ENCODE results near the gene NUDT6.
"Not testable (repeated sequence)": the region's sequence is repeated elsewhere in the genome, so short reads cannot be mapped to it uniquely, and the experiment has no call there.

The NUDT6 gene

GRCh38 chr4:122959981-122960610, 37.7 kb upstream of the NUDT6 start:
- in situ Hi-C loops (cut with MboI; ENCODE audit: low pct_unique_long_range_greater_than_20kb, low sequenced_read_pairs, unreplicated experiment) = no loop called here
- TF ChIP-seq CTCF (IDR thresholded peaks at IDR 0.05; ENCODE audit: extremely low read depth, insufficient read depth, missing control alignments) = no peak
- DNase-seq (ENCODE audit: low spot score) = no peak

DNA sequence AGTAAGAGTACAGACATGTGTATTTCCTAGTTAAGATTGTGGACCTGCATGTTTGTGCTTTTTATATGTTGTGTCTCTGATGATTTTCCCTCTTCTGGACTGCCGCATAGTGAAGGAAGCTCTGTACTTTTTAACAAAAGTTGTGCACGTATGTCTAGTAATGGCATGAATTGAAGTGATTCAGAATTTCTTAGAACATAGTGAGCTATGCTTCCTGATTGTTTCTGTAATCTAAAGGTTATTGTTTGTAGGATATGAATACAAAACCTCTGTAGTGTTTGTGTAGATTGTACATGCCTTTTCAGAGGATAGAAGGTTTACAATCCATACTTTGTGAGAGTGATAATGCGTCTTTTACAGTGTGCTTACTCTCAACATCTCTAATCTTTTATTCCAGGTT, 37.0 kb upstream of the NUDT6 start:
- in situ Hi-C loops (cut with MboI; ENCODE audit: low pct_unique_long_range_greater_than_20kb, low sequenced_read_pairs, unreplicated experiment) = no loop called here
- DNase-seq (ENCODE audit: low spot score) = no peak
- TF ChIP-seq CTCF (IDR thresholded peaks at IDR 0.05; ENCODE audit: extremely low read depth, insufficient read depth, missing control alignments) = no peak

DNA sequence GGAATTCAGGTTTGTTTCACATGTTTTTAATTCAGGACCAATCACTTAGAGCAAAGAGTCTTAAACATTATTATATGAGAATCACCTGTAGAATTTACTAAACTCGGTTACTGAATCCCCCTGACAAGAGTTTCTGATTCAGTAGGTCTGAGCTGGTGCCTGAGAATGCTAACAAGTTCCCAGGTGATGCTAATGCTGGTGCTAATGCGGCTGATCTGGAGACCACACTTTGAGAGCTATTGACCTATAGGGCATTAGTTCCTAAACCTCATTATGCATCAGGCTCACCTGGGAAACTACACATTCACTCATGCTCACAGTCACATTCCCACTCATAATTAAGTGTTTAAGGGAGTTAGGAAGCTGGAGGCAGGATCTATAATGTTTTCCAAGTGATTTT, 36.1 kb upstream of the NUDT6 start:
- in situ Hi-C loops (cut with MboI; ENCODE audit: low pct_unique_long_range_greater_than_20kb, low sequenced_read_pairs, unreplicated experiment) = no loop called here
- no peak for TF ChIP-seq CTCF (IDR thresholded peaks at IDR 0.05; ENCODE audit: extremely low read depth, insufficient read depth, missing control alignments)
- DNase-seq (ENCODE audit: low spot score) = no peak

DNA sequence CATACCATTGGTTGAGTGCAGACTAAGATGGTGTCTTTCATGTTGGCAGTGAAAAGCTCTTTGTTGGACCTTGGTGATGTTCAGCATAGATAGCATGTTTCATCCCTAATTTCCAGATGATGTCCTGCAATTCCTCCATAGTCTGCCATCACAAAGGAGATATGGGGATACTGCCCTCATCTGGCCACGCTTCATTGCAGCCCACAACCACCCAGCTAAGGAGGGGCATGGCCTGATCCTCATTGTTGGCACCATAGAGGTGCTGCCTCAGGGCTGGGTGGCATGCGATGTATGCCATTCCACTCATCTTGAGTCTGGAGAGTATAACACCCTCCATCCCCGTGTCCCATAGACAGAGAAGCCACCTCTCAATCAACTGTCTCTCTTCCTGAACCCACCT, 31.5 kb upstream of the NUDT6 start:
- in situ Hi-C loops (cut with MboI; ENCODE audit: low pct_unique_long_range_greater_than_20kb, low sequenced_read_pairs, unreplicated experiment) = no loop called here
- no peak for DNase-seq (ENCODE audit: low spot score)
- TF ChIP-seq CTCF (IDR thresholded peaks at IDR 0.05; ENCODE audit: extremely low read depth, insufficient read depth, missing control alignments) = no peak

- in situ Hi-C loops (cut with MboI; ENCODE audit: low pct_unique_long_range_greater_than_20kb, low sequenced_read_pairs, unreplicated experiment) = no loop called here
- no peak for DNase-seq (ENCODE audit: low spot score)
- no peak for TF ChIP-seq CTCF (IDR thresholded peaks at IDR 0.05; ENCODE audit: extremely low read depth, insufficient read depth, missing control alignments)
Observed at GRCh38 chr4:122952028-122952427, 29.6 kb upstream of the NUDT6 start.

- in situ Hi-C loops (cut with MboI; ENCODE audit: low pct_unique_long_range_greater_than_20kb, low sequenced_read_pairs, unreplicated experiment) = no loop called here
- no peak for DNase-seq (ENCODE audit: low spot score)
- TF ChIP-seq CTCF (IDR thresholded peaks at IDR 0.05; ENCODE audit: extremely low read depth, insufficient read depth, missing control alignments) = no peak
Observed at GRCh38 chr4:122948671-122949070, 26.3 kb upstream of the NUDT6 start.

DNA sequence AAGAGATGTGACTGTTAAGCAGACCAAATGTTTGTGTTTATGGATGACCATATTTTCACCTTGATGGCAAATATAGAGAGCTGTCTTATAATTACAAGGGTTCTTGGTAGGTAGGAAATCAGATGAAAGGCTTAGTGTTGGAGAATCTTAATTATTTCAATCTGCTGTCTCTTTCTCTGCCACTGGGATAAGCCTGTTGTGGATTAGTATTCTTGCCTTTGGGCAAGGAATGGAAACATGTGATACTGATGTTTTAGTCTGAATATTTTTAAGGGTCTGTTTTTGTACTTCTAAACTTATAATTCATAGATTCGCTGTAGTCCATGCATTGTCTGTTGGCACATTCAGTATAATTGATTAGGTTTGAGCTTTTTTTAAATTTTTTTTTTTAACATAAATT, 23.7 kb upstream of the NUDT6 start:
- in situ Hi-C loops (cut with MboI; ENCODE audit: low pct_unique_long_range_greater_than_20kb, low sequenced_read_pairs, unreplicated experiment) = no loop called here
- TF ChIP-seq CTCF (IDR thresholded peaks at IDR 0.05; ENCODE audit: extremely low read depth, insufficient read depth, missing control alignments) = no peak
- DNase-seq (ENCODE audit: low spot score) = no peak

GRCh38 chr4:122945136-122945535, 22.7 kb upstream of the NUDT6 start:
- DNase-seq (ENCODE audit: low spot score); in situ Hi-C loops (cut with MboI; ENCODE audit: low pct_unique_long_range_greater_than_20kb, low sequenced_read_pairs, unreplicated experiment): not testable (repeated sequence)
